ENCODE results near the gene WFS1.

The WFS1 gene

DNA sequence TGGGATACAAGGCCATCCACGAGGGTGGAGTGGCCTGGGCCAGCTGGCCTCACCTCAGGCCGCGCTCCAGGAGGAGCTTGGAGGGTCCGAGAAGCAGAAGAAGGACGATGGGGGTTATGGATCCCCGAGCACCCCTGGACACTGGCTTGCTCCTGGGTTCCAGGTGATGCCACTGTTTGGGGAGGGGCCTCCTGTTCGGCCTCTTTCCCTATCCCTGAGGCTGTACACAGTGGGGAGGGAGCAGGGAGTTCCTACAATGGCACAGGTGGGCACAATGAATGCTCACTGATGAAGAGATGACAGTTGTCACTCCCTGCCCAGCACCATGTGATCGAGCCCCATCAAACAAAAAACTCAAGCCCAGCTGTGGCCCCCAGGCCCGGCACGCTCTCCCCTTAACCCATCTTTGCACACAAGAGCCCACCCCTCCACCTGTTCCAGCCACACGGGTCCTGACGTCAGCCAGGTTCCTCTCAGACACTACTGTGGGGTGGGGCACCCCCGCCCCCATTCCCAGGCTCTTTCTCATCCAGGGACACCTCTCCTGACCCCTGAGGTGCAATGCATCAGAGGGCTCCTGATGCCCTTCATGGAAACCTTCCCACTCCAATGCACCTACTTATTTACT, 70.3 kb downstream of the WFS1 start:
- no peak for DNase-seq (ENCODE audit: low read depth)
- H3K4me3 ChIP-seq (ENCODE audit: low read depth, low read length), result no peak overlapping the region
- TF ChIP-seq, protein P1, sequence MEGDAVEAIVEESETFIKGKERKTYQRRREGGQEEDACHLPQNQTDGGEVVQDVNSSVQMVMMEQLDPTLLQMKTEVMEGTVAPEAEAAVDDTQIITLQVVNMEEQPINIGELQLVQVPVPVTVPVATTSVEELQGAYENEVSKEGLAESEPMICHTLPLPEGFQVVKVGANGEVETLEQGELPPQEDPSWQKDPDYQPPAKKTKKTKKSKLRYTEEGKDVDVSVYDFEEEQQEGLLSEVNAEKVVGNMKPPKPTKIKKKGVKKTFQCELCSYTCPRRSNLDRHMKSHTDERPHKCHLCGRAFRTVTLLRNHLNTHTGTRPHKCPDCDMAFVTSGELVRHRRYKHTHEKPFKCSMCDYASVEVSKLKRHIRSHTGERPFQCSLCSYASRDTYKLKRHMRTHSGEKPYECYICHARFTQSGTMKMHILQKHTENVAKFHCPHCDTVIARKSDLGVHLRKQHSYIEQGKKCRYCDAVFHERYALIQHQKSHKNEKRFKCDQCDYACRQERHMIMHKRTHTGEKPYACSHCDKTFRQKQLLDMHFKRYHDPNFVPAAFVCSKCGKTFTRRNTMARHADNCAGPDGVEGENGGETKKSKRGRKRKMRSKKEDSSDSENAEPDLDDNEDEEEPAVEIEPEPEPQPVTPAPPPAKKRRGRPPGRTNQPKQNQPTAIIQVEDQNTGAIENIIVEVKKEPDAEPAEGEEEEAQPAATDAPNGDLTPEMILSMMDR (IDR thresholded peaks at IDR 0.05; ENCODE audit: insufficient read depth, low read depth, low read length, missing control alignments), result no peak

DNA sequence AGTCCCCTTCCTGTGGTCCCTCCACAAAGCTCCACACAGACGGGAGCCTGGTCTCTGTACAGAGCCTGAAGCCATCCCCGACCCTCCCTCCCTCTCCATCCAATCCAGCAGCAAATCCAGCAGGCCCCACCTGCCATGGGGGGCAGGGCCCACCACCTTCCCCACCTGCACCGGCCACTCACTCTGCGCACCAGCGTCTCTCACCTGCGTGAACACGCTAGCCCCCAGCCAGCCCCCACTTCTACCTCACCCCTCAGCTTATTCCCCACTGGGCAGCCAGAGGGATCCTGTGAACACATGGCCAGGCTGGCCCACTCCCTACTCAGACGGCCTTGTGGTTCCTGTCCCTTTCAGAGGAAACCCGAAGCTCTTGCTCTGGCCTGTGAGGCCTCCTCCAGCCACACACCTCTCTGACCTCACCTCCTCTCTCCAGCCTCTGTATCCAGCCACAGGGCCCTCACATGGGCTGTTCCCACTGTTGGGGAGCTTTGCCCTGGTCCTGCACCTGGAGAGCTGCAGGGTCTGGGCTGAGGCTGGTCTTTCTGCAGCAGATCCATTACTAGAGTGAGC, 70.9 kb downstream of the WFS1 start:
- TF ChIP-seq, protein P1 (IDR thresholded peaks at IDR 0.05; ENCODE audit: insufficient read depth, low read depth, low read length, missing control alignments), result no peak
- no peak overlapping the region for H3K4me3 ChIP-seq (ENCODE audit: low read depth, low read length)
- no peak for DNase-seq (ENCODE audit: low read depth)

DNA sequence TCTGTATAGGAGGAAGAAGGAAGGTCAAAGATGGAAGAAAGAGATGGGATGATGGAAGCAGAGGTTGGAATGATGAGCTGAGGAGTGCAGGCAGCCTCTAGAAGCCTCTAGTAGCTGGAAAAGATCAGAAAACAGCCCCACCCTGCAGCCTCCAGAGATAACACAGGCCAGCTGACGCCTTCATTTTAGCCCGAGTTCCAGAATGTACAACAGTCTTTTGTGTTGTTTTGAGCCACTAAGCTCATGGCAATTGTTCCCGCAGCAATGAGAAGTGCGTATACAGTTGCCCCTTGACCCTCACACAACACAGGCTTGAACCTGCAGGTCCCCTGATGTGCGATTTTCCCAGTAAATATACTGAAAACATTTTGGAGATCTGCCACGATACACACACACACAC, 72.0 kb downstream of the WFS1 start:
- DNase-seq (ENCODE audit: low read depth), result no peak
- H3K4me3 ChIP-seq (ENCODE audit: low read depth, low read length), result no peak overlapping the region
- TF ChIP-seq, protein P1 (IDR thresholded peaks at IDR 0.05; ENCODE audit: insufficient read depth, low read depth, low read length, missing control alignments), result no peak

DNA sequence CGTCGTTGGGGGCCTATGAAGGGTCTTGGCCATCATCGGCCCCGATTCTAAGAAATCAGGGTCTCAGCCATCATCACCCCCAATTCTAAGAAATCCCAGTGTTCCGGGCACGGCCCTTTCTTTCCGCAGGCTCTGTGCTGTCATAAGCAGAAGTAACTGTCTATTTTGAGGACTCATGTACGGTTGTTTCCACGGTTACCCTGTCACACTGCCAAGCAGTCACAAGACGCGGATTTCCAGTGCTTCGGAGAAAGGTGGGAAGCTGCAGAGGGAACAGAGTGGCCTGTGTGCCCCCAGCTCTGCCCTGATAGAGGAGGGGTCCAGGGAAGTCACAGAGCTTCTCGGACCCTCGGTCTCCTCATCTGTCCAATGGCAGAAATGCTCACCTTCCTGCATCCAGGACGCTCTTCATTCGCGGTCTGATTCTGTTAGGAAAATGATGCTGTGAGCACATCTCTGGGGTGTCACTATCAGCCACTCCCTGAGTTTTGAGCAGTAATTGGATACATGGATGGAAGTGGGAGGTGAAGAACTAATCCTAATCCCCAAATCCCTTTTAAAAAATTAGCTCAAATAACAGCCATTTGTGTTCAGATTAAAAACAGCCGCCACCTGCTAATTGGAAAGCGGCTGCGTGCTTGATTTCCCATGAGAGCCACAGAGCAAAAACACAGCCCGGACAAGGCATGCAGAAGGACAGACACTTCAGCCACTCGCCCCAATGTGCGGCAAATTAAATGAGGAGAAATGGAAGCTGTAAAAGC, 73.1 kb downstream of the WFS1 start:
- TF ChIP-seq, protein P1 (IDR thresholded peaks at IDR 0.05; ENCODE audit: insufficient read depth, low read depth, low read length, missing control alignments), result no peak
- no peak overlapping the region for H3K4me3 ChIP-seq (ENCODE audit: low read depth, low read length)
- no peak for DNase-seq (ENCODE audit: low read depth)

DNA sequence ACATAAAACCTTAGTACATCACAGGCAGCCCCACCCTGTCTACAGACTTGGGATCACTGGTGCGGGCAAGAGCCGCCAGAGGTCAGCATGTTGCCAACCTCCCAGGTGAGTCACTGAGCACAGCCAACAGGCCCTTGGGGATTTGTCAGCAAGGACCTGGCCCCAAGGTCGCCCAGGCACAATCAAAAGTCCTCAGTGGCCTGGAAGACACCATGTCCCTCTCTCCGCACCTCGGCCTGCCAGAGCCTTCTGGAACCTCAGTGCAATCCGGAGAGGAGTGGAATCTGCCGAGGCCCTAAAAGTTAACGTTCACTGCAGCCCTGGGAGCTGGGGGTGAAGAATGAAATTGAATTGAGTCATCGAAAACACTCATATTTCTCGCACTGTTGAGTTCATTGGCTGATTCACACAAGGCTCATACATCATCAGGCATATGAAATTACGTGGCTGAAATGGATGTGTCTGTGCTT, 74.3 kb downstream of the WFS1 start:
- peak; percentile 36 for DNase-seq (ENCODE audit: low read depth)
- TF ChIP-seq, protein P1 (IDR thresholded peaks at IDR 0.05; ENCODE audit: insufficient read depth, low read depth, low read length, missing control alignments), result peak; percentile 19
- no peak overlapping the region for H3K4me3 ChIP-seq (ENCODE audit: low read depth, low read length)

DNA sequence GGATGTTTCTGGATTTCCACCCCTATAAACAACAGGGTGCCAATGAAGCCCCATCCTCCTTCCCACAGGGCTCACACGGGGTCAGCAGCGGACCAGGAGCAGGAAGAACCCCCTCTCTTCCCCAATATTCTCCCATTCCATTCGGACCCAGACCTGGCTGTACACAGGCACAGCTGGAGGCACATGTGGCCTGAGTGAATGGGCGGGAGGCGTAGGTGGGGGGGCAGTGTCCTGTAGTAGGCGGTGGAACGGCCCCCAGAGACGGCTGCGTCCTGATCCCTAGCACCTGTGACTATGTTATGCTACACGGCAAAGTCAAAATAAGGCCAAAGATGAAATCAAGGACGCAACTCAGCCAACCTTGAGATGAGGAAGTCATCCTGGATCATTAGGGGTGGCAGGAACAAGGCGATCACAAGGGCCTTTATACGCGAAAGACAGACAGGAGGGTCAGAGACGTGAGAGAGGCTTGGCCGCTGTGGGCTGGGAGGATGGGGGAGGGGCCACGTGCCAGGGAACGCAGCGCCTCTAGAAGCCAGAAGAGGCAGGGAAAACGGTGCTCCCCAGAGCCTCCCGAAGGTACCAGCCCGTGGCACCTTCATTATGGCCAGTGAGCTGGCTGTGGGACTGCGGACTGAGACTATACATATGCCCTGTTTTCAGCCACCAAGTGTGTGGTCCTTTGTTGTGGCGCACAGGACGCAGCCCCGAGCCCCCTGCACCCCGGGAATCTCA, 75.6 kb downstream of the WFS1 start:
- H3K4me3 ChIP-seq (ENCODE audit: low read depth, low read length), result no peak overlapping the region
- TF ChIP-seq, protein P1 (IDR thresholded peaks at IDR 0.05; ENCODE audit: insufficient read depth, low read depth, low read length, missing control alignments), result no peak
- no peak for DNase-seq (ENCODE audit: low read depth)
